Mesendoderm (in vitro differentiated cells): ENCODE measurements around the gene ZCCHC14.

Source experiments
- DNase-seq: peaks from one replicate; pipeline ENCODE4 v3.0.0; 2013
- H2AK5ac ChIP-seq: 2 replicates; pipeline ENCODE4 v1.6.1; 2013; ENCODE audit warnings: low read length, inconsistent platforms
- H2BK120ac ChIP-seq: 2 replicates; pipeline ENCODE4 v1.6.1; 2013; ENCODE audit warnings: low read depth, mild to moderate bottlenecking, low read length, moderate library complexity, mixed read lengths
- H2BK15ac ChIP-seq: replicated peaks from 2 replicates; pipeline ENCODE4 v1.6.1; 2013; ENCODE audit warnings: low read depth, mild to moderate bottlenecking, moderate library complexity
- H2BK5ac ChIP-seq: 2 replicates; pipeline ENCODE4 v1.6.1; 2013; ENCODE audit warnings: low read length, inconsistent platforms
- H3K18ac ChIP-seq: 2 replicates; pipeline ENCODE4 v1.6.1; 2013; ENCODE audit warnings: mild to moderate bottlenecking, low read length, mixed read lengths
- H3K23ac ChIP-seq: one replicate; pipeline ENCODE4 v1.6.1; 2013; ENCODE audit warnings: low read length
- H3K27ac ChIP-seq: 2 replicates; pipeline ENCODE4 v1.5.1; 2013; ENCODE audit warnings: low read depth, mild to moderate bottlenecking, inconsistent platforms, low read length, moderate library complexity
- H3K27me3 ChIP-seq: 2 replicates; pipeline ENCODE4 v1.6.1; 2013; ENCODE audit warnings: low read length, control low read depth, mild to moderate bottlenecking, inconsistent platforms; ENCODE audit not compliant: insufficient read depth, poor library complexity
- H3K36me3 ChIP-seq: 2 replicates; pipeline ENCODE4 v1.6.1; 2013; ENCODE audit warnings: low read length, inconsistent platforms; ENCODE audit not compliant: control insufficient read depth, insufficient read depth
- H3K4ac ChIP-seq: one replicate; pipeline ENCODE4 v1.6.1; 2013; ENCODE audit warnings: low read depth, mild to moderate bottlenecking, low read length, moderate library complexity
- H3K4me1 ChIP-seq: 2 replicates; pipeline ENCODE4 v1.6.1; 2013; ENCODE audit warnings: low read depth, low read length, inconsistent platforms; ENCODE audit not compliant: control insufficient read depth
- H3K4me2 ChIP-seq: 2 replicates; pipeline ENCODE4 v1.6.1; 2013; ENCODE audit warnings: low read length
- H3K4me3 ChIP-seq: 2 replicates; pipeline ENCODE4 v1.5.1; 2013; ENCODE audit warnings: mild to moderate bottlenecking, low read length
- H3K56ac ChIP-seq: one replicate; pipeline ENCODE4 v1.6.1; 2013; ENCODE audit warnings: low read length
- H3K79me1 ChIP-seq: 2 replicates; pipeline ENCODE4 v1.6.1; 2013; ENCODE audit warnings: low read length, inconsistent platforms
- H3K79me2 ChIP-seq: 2 replicates; pipeline ENCODE4 v1.6.1; 2013; ENCODE audit warnings: mild to moderate bottlenecking, low read length; ENCODE audit not compliant: control insufficient read depth, insufficient read depth
- H3K9ac ChIP-seq: 2 replicates; pipeline ENCODE4 v1.6.1; 2013; ENCODE audit warnings: low read length, inconsistent platforms
- H4K5ac ChIP-seq: one replicate; pipeline ENCODE4 v1.6.1; 2013; ENCODE audit warnings: low read length
- H4K8ac ChIP-seq: one replicate; pipeline ENCODE4 v1.6.1; 2013; ENCODE audit warnings: low read depth, mild to moderate bottlenecking, control low read depth, low read length, moderate library complexity
- WGBS: extraction: QIAGEN DNeasy Blood & Tissue Kit; methylation state at CpG from one replicate; pipeline ENCODE4 v1.1.7; 2013; ENCODE audit warnings: low lambda C conversion rate, missing lambda C conversion rate; ENCODE audit not compliant: insufficient coverage; ENCODE audit errors: extremely low coverage; 5-methylcytosine and 5-hydroxymethylcytosine counted together

Gene ZCCHC14

GRCh38 chr16:87534751-87535150 is 41.9 kb upstream of the ZCCHC14 start:
- H3K18ac ChIP-seq = no peak overlapping the region
- H4K8ac ChIP-seq = no peak overlapping the region
- H3K4me1 ChIP-seq = no peaks in the 10 kb centered on the region
- no peak overlapping the region for H3K4me3 ChIP-seq
- no peak overlapping the region for H3K23ac ChIP-seq
- no peak overlapping the region for H4K5ac ChIP-seq
- H3K27me3 ChIP-seq = no peaks in the 10 kb centered on the region
- H2BK5ac ChIP-seq = no peak overlapping the region
- no peak overlapping the region for H3K4me2 ChIP-seq
- DNase-seq = no peak
- H3K27ac ChIP-seq = no peak overlapping the region
- H2AK5ac ChIP-seq = no peak overlapping the region
- no peaks in the 10 kb centered on the region for H3K79me2 ChIP-seq
- no peak overlapping the region for H3K9ac ChIP-seq
- no peaks in the 10 kb centered on the region for H3K79me1 ChIP-seq
- no peak overlapping the region for H2BK15ac ChIP-seq
- no peaks in the 10 kb centered on the region for H3K36me3 ChIP-seq
- H3K4ac ChIP-seq = no peak overlapping the region
- WGBS = no CpG with 5 or more reads among the region's 9 CpGs
- H2BK120ac ChIP-seq = no peak overlapping the region
- H3K56ac ChIP-seq = no peak overlapping the region

- WGBS = no CpG with 5 or more reads among the region's 5 CpGs
- no peak overlapping the region for H3K18ac ChIP-seq
- no peaks in the 10 kb centered on the region for H3K79me1 ChIP-seq
- H3K4me1 ChIP-seq = no peaks in the 10 kb centered on the region
- no peak overlapping the region for H3K27ac ChIP-seq
- DNase-seq = no peak
- H2BK15ac ChIP-seq = no peak overlapping the region
- no peak overlapping the region for H2BK5ac ChIP-seq
- H3K27me3 ChIP-seq = no peaks in the 10 kb centered on the region
- no peak overlapping the region for H3K23ac ChIP-seq
- H4K8ac ChIP-seq = no peak overlapping the region
- no peaks in the 10 kb centered on the region for H3K36me3 ChIP-seq
- no peak overlapping the region for H2AK5ac ChIP-seq
- H3K56ac ChIP-seq = no peak overlapping the region
- no peak overlapping the region for H4K5ac ChIP-seq
- no peaks in the 10 kb centered on the region for H3K79me2 ChIP-seq
- no peak overlapping the region for H3K4me3 ChIP-seq
- no peak overlapping the region for H3K4ac ChIP-seq
- no peak overlapping the region for H2BK120ac ChIP-seq
- H3K9ac ChIP-seq = no peak overlapping the region
- no peak overlapping the region for H3K4me2 ChIP-seq
Observed at GRCh38 chr16:87534030-87534653, 41.3 kb upstream of the ZCCHC14 start.

- Histone ChIP-seq H4K8ac (no peak overlapping the region), H3K4ac (no peak overlapping the region), H3K4me1 (no peaks in the 10 kb centered on the region), H3K4me3 (no peak overlapping the region), H3K79me2 (no peaks in the 10 kb centered on the region), H3K9ac (no peak overlapping the region), H2AK5ac (no peak overlapping the region), H3K56ac (no peak overlapping the region), H3K79me1 (no peaks in the 10 kb centered on the region), H3K36me3 (no peaks in the 10 kb centered on the region), H3K27ac (no peak overlapping the region), H2BK120ac (no peak overlapping the region), H3K23ac (no peak overlapping the region), H3K4me2 (no peak overlapping the region), H2BK15ac (no peak overlapping the region), H3K27me3 (no peaks in the 10 kb centered on the region), H4K5ac (no peak overlapping the region), H3K18ac (no peak overlapping the region), H2BK5ac (no peak overlapping the region)
- WGBS = no CpG with 5 or more reads among the region's 1 CpG
- no peak for DNase-seq
Observed at GRCh38 chr16:87533061-87533460, 40.2 kb upstream of the ZCCHC14 start.

- no CpG with 5 or more reads among the region's 3 CpGs for WGBS
- DNase-seq = no peak
Observed at GRCh38 chr16:87531418-87531817, 38.6 kb upstream of the ZCCHC14 start.

GRCh38 chr16:87528690-87529579 is 36.1 kb upstream of the ZCCHC14 start:
- Histone ChIP-seq H2BK15ac (no peak overlapping the region), H3K9ac (no peak overlapping the region), H3K56ac (no peak overlapping the region), H3K27me3 (peaks cover 2% of the 10 kb centered on the region), H3K4me3 (no peak overlapping the region), H2BK5ac (no peak overlapping the region), H3K23ac (no peak overlapping the region), H3K4me2 (no peak overlapping the region), H3K27ac (no peak overlapping the region), H4K8ac (no peak overlapping the region), H2BK120ac (no peak overlapping the region), H3K36me3 (no peaks in the 10 kb centered on the region), H3K4ac (no peak overlapping the region), H2AK5ac (no peak overlapping the region), H3K79me1 (no peaks in the 10 kb centered on the region), H3K18ac (no peak overlapping the region), H4K5ac (no peak overlapping the region), H3K79me2 (no peaks in the 10 kb centered on the region), H3K4me1 (no peaks in the 10 kb centered on the region)
- no peak for DNase-seq
- no CpG with 5 or more reads among the region's 10 CpGs for WGBS

More at GRCh38 chr16:87531418-87531817, 38.6 kb upstream of the ZCCHC14 start:
- Histone ChIP-seq H3K27me3 (no peaks in the 10 kb centered on the region), H3K56ac (no peak overlapping the region), H3K4me2 (no peak overlapping the region), H3K36me3 (no peaks in the 10 kb centered on the region), H3K79me1 (no peaks in the 10 kb centered on the region), H3K9ac (no peak overlapping the region), H2BK120ac (no peak overlapping the region), H3K18ac (no peak overlapping the region), H3K4ac (no peak overlapping the region), H3K23ac (no peak overlapping the region), H2BK5ac (no peak overlapping the region), H2BK15ac (no peak overlapping the region), H2AK5ac (no peak overlapping the region), H4K5ac (no peak overlapping the region), H3K4me1 (no peaks in the 10 kb centered on the region), H3K27ac (no peak overlapping the region), H4K8ac (no peak overlapping the region), H3K4me3 (no peak overlapping the region), H3K79me2 (no peaks in the 10 kb centered on the region)
